GM19351 (cell line): ENCODE results near the gene BCO1.

Source experiments
- ATAC-seq: cut with Tn5 transposase; IDR thresholded peaks from one replicate; pipeline ENCODE4 v1.9.1; 2021; ENCODE audit warnings: mild to moderate bottlenecking, moderate library complexity; ENCODE audit not compliant: unreplicated experiment

Gene BCO1

DNA sequence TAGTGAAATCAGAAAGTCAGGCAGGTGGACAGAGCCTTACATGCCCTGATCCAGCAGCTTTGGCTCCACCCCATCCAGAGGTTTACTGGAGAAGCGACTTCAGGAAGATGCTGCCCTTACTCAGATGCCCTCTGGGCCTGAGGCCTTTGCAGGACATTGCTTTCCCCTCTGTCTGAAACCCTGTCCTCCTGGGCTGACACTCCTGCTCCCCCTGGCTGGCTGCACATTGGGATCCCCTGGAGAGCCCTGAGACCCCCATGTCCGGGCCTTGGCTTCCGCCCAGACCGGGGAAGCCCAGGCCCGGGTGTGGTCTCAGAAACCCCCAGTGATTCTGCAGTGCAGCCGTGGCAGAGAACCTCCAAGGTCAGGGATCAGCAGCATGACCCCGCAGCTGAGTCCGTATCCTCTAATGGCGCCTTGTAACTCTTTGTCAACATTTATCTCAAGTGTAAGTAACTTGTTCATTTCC lies 36.6 kb downstream of the BCO1 start:
- no peak for ATAC-seq

DNA sequence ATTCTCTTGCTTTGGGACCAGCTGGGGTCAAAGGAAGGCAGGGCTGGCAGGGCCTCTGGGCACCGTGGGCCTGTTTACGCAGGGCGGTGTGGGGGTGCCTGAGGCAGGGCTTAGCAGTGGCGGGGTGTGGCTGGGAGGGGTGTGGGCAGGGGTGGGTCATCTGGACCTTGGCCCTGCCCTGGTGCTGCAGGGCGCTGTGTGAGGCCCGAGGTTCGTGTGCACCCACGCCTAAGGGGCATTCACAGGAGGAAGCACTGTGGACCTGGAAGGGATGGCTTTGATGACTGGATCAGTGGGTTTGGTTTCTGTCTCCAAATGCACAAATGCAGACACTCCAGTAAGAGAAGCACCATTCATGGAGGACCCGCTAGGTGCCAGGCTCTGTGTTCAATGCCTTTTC lies 37.3 kb downstream of the BCO1 start:
- ATAC-seq, result no peak

DNA sequence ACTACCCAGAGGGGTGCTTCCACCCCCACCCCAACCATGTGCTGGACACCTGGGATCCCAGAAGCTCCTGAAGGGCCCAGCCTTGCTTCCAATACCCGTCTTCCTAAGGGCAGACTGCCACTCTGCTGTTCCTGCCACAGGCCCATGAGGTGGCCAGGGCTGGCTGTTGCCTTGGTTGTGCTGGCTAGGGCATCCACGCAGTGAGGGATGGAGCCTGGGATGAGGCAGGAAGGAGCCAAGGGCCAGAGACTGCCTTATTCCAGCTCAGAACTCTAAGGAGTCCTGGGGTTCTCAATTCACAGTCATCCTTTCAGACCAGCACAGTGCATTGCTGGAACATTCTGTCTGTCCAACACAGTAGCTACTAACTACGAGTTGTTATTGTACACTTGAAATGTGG lies 37.8 kb downstream of the BCO1 start:
- no peak for ATAC-seq

- ATAC-seq, result no peak
Observed at GRCh38 chr16:81277541-81278080, 39.1 kb downstream of the BCO1 start.

GRCh38 chr16:81278526-81278925 lies 40.0 kb downstream of the BCO1 start:
- ATAC-seq, result no peak

DNA sequence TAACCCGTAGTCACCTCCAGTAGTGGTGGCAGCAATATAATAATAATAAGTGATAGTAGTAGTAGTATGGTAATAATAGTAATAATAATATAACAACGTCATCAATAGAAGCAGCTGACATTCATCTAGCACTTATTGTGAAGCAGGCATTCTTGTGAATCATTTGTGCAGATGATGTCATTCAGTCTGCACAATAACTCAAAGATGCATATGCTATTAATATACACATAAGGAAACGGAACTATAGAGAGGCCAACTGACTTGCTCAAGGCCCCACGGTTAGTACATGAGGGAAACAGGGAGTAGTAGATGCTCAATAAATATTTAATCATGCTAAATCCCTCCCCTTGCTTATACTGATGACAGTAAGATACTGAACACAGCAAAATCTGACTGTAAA lies 40.9 kb downstream of the BCO1 start:
- no peak for ATAC-seq

DNA sequence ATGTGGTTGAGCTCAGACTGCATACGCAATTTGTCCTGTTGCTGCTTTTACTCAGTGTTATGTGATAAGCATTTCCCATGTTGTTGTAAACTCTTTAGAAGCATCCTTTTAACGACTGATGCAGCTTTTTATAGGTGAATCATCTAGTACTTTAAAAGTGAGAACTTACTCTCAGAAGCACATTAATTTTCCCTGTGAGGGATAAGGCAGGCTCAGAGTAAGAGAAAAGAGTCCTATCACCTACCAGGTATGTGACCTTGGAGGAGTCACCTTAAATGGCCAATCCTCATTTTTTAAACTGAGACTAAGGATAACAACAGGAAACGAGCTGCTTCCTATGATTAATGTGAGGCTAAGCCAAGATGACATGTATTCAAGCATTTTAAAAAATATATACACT lies 41.9 kb downstream of the BCO1 start:
- no peak for ATAC-seq

- ATAC-seq, result no peak
Observed at GRCh38 chr16:81283044-81283443, 44.6 kb downstream of the BCO1 start.

GRCh38 chr16:81284995-81285600 lies 46.6 kb downstream of the BCO1 start:
- no peak for ATAC-seq

DNA sequence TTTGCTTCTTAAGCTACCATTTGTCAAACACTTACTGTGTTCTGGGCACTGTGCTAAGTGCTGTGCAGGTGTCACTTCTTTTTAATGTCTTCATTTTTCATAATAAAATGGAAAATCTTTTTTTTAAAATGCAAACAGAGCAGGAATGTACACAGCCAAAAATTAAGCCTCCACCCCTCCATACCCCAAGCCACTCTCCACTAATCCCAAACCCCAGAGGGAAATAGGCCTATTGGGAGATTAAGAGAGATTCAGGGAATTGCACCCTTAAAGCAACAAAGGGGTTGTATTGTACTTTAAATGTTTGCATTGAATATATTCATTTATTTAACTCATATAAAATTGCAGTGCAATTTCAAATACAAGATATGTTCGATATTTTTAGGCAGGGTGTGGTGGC lies 47.7 kb downstream of the BCO1 start:
- ATAC-seq, result no peak

GRCh38 chr16:81291117-81291516 lies 52.6 kb downstream of the BCO1 start:
- no peak for ATAC-seq

DNA sequence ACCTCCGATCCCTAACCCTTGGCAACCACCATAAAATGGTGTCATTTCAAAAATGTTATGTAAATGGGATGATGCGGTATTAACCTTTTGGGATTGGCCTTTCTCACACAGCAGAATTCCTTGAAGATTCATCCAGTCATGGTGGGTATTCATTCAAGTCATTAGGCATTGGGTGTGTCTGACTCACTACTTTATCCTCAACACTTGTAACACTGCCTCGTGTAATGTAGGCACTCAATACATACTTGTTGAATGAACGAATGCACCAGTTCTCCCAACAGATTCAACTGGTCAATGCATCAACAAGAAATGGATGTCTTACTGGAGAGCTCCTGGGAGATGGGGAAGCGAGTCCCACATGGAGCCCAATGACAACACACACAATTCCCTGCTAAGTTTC lies 54.4 kb downstream of the BCO1 start:
- no peak for ATAC-seq

DNA sequence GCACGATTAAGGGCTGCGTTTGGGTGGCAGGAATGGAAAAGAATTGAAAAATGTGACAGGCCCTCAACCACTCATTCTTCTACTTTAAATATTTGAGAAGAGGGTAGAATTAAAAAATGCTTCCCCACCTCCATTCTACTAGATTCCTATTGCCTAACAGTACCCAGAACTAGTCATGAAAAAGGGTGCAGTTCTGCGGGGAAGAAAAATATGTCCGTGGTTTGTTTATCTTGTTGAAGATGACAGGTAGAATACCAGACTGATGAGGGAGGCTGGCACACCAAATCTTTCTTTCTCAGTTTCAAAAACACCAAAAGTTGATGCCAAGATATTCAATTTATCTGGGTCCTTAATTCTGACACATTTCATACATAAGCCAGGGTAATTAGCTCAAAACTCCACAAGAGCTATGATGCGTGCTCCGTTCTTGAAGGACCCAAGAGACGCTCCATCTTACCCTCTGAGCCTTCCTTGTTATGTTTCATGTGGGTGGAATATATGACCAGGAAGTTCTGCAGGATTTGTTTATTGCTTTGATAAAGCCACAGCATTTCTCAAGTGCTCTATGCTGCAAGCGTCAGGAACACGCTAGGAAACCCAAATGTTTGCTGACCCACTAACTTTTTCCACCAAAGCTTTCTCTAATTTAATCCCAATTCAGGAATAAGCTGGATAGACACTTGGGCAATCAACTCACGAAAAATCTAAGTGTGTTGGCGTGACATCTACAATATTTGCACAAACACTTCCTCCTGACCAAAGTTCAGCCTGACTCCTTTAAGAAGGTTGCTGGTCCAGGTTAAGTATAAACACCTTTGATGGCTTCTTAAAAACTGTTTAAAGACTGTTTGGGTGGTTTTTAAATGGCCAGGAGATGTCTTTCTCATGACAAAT lies 55.7 kb downstream of the BCO1 start:
- no peak for ATAC-seq

DNA sequence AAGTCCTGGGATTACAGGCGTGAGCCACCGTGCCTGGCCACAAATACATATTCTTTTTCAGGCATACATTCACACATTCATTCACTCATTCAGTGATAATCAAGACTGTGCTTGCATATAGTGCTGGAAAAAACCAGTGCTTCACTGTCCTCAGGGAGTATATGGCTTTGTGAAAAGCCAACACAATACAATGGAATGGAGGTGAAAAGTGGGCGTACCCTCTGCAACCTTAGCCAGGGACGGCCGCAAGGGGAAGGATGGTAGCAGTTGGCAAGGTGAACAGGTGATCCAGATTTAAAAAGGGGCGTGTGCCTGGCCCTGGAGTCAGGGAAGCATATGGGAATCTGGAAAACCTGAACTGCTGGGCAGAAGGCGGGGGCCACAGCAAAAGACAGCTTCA lies 58.1 kb downstream of the BCO1 start:
- ATAC-seq, result no peak

- ATAC-seq, result no peak
Observed at GRCh38 chr16:81307770-81308169, 69.3 kb downstream of the BCO1 start.

- ATAC-seq, result no peak
Observed at GRCh38 chr16:81310045-81310644, 71.7 kb downstream of the BCO1 start.

GRCh38 chr16:81311762-81312161 lies 73.3 kb downstream of the BCO1 start:
- ATAC-seq, result no peak

DNA sequence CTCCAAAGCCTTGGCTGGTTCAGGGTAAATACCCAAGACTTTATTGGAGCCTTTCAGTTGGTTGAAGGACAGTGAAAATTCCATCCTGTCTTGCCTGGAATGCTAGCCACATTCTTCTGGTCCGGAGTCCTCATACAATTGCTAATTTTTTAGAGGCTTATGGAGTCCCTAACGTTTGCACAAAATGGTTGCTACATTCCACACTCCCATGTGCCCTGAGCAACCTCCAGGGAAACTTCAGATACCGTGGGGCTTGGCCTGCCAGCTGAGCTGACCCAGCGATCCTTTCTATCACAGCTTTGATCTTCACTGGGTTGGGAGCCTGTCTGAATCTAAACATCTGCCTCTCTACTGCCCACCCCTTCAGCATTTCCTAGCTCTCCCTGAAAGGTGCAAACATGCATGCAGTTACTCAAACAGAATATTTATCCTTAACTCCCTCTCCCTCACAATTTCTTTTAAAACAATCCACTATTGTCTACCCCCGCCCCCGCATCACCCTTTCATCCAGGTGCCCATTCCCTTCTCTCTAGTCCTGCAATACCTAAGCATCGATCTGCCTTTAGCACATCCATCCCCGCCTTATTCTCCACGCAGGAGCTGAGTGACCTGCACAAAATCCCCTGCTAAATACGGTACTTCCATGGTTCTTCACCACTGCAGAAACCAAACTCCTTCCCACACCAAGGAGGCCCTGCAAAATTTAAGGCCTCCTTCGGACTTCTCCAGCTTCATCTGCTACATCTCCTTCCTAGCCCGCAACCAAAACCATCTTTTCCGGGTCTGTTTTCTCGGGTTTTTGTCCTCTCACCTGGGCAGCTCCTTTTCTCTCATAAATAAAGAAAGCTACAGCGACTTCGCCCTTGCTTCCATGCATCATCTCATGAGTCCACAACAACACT lies 75.5 kb downstream of the BCO1 start:
- ATAC-seq, result no peak

- peak; percentile 96 for ATAC-seq
Observed at GRCh38 chr16:81314603-81315270, 76.2 kb downstream of the BCO1 start, which contains the start of gene GAN. TSS of gene GAN (plus strand) at chr16:81314962. CDS start at chr16:81315114, 152 bp downstream.
